GM20000 (cell line): ENCODE measurements around the gene MRPL27.
A peak's percentile ranks its signal among the peaks of the same experiment; 100 is the strongest.

Experiments used
- DNase-seq: peaks from one replicate; pipeline ENCODE4 v3.0.0; 2012; ENCODE audit warnings: low spot score
- TF ChIP-seq, protein P1 (sequence below): IDR thresholded peaks from 2 replicates; pipeline ENCODE4 v1.5.1; 2012; ENCODE audit warnings: mild to moderate bottlenecking, control low read depth; ENCODE audit errors: extremely low read depth, missing control alignments

MRPL27 gene

DNA sequence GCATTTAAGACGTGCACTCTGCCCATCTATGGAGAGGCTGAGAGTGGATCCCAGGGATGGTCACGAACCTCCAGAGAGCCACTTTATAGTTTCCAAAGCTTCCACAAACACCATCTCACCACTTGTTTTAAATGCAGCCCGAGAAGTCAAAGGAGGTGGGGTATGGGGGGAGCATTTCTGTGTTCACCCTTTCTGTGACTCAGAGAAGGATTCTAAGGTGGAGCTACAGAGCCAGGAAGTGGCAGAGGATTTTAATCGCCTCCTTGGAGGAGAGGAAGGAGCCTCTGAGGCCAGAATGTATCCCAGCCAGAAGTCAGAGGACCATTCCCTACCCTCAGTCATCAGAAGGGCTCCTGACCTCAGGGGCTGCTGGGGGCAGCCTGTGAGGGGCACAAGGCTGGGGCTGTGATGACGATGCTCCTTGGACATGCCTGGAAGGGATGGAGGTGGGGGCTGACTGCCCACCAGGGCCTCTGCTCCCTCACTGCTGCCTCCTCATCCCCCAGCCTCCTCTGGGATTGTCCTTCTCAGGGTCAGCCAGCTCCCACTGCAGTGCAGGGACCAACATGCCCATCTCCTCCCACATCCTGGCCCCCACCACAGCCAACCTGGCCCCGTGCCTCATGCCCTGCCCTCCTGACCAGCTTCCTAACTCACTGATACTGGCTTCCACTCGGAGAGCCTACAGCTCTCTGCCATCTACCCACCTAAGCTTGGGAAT, 24.3 kb downstream of the MRPL27 start:
- TF ChIP-seq, protein P1, sequence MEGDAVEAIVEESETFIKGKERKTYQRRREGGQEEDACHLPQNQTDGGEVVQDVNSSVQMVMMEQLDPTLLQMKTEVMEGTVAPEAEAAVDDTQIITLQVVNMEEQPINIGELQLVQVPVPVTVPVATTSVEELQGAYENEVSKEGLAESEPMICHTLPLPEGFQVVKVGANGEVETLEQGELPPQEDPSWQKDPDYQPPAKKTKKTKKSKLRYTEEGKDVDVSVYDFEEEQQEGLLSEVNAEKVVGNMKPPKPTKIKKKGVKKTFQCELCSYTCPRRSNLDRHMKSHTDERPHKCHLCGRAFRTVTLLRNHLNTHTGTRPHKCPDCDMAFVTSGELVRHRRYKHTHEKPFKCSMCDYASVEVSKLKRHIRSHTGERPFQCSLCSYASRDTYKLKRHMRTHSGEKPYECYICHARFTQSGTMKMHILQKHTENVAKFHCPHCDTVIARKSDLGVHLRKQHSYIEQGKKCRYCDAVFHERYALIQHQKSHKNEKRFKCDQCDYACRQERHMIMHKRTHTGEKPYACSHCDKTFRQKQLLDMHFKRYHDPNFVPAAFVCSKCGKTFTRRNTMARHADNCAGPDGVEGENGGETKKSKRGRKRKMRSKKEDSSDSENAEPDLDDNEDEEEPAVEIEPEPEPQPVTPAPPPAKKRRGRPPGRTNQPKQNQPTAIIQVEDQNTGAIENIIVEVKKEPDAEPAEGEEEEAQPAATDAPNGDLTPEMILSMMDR: no peak
- DNase-seq: peak; percentile 5

DNA sequence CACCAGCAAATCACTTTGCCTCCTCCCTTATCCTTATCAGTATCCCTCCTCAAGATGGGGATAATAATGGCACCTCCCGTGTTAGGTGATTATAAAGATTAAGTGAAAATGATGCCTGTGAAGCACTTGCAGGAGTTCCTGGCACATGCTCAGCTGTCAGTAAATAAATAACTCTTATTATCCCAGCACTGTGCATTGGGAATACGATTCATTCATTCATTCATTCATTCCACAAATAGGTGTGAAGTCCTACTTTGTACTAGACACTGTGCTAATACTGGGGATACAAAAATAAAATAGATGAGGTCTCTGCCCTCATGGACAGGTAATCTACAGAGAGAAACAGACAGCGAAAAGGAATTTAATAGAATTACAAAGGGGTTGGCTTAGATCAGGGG, 25.1 kb downstream of the MRPL27 start:
- peak; percentile 1 for DNase-seq
- TF ChIP-seq, protein P1: no peak

- TF ChIP-seq, protein P1: no peak
- DNase-seq: peak; percentile 18
Observed at GRCh38 chr17:50347117-50347893, 25.7 kb downstream of the MRPL27 start.

GRCh38 chr17:50346313-50347116, 26.5 kb downstream of the MRPL27 start:
- peak; percentile 79 for DNase-seq
- TF ChIP-seq, protein P1: no peak

- peak; percentile 100 for DNase-seq
Observed at GRCh38 chr17:50345432-50346312, 27.3 kb downstream of the MRPL27 start, which contains the start of gene XYLT2. Gene XYLT2, plus strand, starts transcription at chr17:50346126. Its CDS starts 15 bp downstream, at chr17:50346141.

GRCh38 chr17:50344731-50345365, 28.1 kb downstream of the MRPL27 start:
- TF ChIP-seq, protein P1: no peak
- DNase-seq: peak; percentile 16

More at GRCh38 chr17:50345432-50346312, 27.3 kb downstream of the MRPL27 start, which contains the start of gene XYLT2:
- TF ChIP-seq, protein P1: no peak
